SJCRH30 (cell line): ENCODE measurements around the gene CHST12. TPM values are rescaled to one million over a fixed set of nuclear protein-coding genes. Genes with fewer than 3 reads are reported as not detected.

Source experiments
- DNase-seq, 2 experiments: peaks; one replicate each; pipeline ENCODE4 v3.0.0-alpha.2; 2015 to 2020
- H3K27ac ChIP-seq: fragments of 250-450 bp; sonication (Bioruptor Pico); 2 replicates; pipeline ENCODE4 v1.5.1; 2020; ENCODE audit warnings: mild to moderate bottlenecking, moderate library complexity
- H3K27me3 ChIP-seq: fragments of 250-450 bp; sonication (Bioruptor Pico); 2 replicates; pipeline ENCODE4 v1.5.1; 2020; ENCODE audit warnings: mild to moderate bottlenecking, moderate library complexity
- H3K36me3 ChIP-seq: fragments of 250-450 bp; sonication (Bioruptor Pico); 2 replicates; pipeline ENCODE4 v1.5.1; 2020; ENCODE audit warnings: mild to moderate bottlenecking, moderate library complexity
- H3K4me1 ChIP-seq: fragments of 250-450 bp; sonication (Bioruptor Pico); 2 replicates; pipeline ENCODE4 v1.5.1; 2020; ENCODE audit warnings: mild to moderate bottlenecking, moderate library complexity
- H3K4me3 ChIP-seq: fragments of 250-450 bp; sonication (Bioruptor Pico); 2 replicates; pipeline ENCODE4 v1.5.1; 2020; ENCODE audit warnings: mild to moderate bottlenecking, moderate library complexity
- H3K9me3 ChIP-seq: fragments of 250-450 bp; sonication (Bioruptor Pico); replicated peaks from 2 replicates; pipeline ENCODE4 v1.5.1; 2020; ENCODE audit warnings: mild to moderate bottlenecking, moderate library complexity
- total RNA-seq: library from RNA; depleted of rRNA; stranded (reverse); fragments of >200 nt; shearing (Covaris generic); gene quantifications from 2 replicates; pipeline ENCODE4 v1.2.3, GENCODE V29; 2014

CHST12 gene
- total RNA-seq, 1 experiment from 2014 or later, result 7.8 TPM

DNA sequence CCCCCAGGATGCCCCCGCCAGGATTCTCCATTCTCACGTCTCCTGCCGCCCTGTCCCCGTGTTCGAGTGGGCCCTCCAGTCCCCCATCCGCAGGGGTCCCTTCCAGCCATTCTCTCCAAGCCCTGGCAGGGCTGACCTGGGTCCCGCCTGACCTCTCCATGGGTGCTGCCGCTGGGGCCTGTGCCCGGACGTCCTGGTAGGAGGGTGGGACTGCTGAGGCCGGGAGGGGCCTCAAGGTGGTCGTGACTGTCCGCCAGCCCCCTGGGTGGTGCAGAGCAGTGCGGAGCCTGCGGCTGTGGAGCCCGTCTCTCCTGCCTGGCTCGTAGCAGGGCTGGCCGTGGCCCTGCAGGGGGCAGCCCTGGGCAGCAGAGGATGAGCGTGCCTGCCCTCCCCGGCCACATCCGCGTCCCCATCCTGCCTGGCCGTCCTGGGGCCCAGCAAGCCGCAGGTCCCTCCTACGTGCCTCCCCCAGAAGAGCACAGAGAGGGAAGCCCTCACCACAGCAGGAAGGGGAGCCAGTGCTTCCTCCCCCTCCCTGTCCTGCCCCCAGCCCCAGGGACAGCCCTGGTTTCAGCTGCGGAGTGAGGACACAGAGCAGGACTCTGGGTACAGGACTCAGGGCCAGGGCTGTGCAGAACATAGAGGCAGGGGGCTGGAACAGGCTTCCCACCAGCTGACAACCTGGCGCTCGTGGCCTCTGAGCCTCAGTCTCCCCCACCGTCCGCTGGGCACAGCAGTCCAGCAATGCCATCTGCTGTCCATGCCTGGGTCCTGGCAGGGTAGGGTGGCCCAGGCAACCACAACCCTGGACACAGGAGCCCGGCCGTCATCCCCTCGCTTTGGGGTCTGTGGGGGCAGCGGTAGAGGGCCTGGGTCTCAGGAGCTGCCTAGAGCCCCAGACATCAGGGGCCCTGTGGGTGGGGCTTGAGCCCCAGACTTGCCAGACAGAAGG lies 74.3 kb downstream of the CHST12 start:
- Histone ChIP-seq H3K4me1 (peaks cover 20% of the 10 kb centered on the region), H3K4me3 (no peak overlapping the region), H3K9me3 (peaks cover 3% of the 10 kb centered on the region; the same call in 1 of the 2 replicates), H3K27ac (no peak overlapping the region), H3K27me3 (peaks cover 13% of the 10 kb centered on the region), H3K36me3 (no peaks in the 10 kb centered on the region)
- peak; percentile 82 to 89 for DNase-seq

DNA sequence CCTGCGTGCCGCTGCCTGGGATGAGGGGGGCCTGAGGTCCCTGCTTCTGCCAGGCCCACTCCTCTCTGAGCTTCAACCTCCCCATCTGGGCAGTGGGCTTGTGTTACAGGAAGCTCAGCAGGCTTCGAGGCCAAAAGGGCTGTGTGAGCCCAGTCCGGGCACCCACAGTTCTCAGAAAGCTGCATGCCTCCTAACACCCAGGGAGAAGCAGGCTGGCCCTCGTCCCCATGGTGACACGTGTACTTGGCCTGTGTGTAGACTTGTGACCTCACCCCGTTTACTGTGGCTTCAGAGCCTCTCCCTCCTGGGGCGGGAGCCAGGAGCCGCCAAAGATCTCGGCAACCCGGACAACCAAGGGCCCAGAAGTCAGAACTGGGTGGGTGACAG lies 75.0 kb downstream of the CHST12 start:
- Histone ChIP-seq H3K27me3 (peaks cover 13% of the 10 kb centered on the region), H3K9me3 (peaks cover 7% of the 10 kb centered on the region; the same call in 1 of the 2 replicates), H3K4me3 (no peak overlapping the region), H3K27ac (no peak overlapping the region), H3K4me1 (peaks cover 20% of the 10 kb centered on the region), H3K36me3 (no peaks in the 10 kb centered on the region)
- DNase-seq, result peak; percentile 53 to 57

- Histone ChIP-seq H3K27me3 (peaks cover 13% of the 10 kb centered on the region), H3K36me3 (no peaks in the 10 kb centered on the region), H3K4me1 (peaks cover 20% of the 10 kb centered on the region), H3K27ac (no peak overlapping the region), H3K9me3 (peaks cover 7% of the 10 kb centered on the region; the same call in 1 of the 2 replicates), H3K4me3 (no peak overlapping the region)
- no peak for DNase-seq
Measured at GRCh38 chr7:2478800-2479199, 75.4 kb downstream of the CHST12 start.

DNA sequence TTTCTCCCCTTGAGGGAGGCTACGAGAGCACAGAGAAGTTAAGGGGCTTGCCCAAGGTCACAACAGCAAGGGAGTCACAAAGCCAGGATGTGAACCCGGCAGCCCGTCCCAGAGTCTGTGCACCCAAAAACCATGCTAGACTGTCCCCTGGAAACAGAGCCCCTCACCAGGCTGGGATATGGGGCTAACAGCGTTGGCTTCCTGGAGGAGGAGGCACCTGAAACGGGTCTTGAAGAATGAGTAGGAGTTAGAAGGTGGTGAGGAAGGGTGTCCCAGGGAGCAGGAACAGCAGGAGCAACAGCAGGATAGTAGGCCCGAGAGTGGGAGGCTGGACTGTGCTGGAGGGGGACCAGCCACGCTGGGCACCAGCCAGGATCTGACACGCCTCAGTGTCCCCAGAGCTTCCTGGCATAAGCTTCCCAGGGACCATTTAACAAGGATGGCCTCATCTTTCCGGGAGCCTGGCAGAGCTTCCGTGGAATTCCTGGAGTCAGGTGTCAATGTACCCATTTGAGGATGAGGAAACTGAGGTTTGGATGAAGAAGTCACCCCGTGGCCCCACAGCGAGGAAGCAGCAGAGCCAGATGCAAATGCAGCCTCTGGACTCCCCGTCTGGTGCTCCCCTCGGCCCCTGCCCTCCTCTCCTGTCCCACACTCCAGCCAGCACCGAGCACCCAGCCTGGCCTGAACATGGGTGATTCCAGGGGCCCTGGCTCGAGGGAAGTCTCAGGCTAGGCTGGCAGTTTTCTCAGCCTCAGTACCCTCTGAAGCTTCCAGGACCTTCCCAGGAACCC lies 76.1 kb downstream of the CHST12 start:
- Histone ChIP-seq H3K27ac (no peak overlapping the region), H3K4me3 (no peak overlapping the region), H3K4me1 (peaks cover 20% of the 10 kb centered on the region), H3K9me3 (peaks cover 7% of the 10 kb centered on the region; the same call in 1 of the 2 replicates), H3K36me3 (no peaks in the 10 kb centered on the region), H3K27me3 (peaks cover 13% of the 10 kb centered on the region)
- no peak for DNase-seq

DNA sequence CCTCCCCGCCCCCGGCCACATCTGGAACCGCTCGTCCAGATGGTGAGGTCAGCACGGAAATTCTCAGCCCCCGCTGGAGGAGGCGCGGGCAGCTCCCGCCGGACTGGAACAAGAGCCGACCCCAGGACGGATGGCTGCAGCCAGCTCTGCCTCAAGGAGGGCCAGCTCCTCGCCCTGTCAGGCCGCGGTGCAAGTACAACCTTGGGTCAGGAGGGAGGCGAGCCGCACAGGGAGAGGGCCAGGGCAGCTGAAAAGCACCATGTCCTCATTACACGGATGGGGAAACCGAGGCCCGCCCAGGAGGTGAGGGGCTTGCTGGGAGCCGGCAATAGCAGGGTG lies 76.6 kb downstream of the CHST12 start:
- Histone ChIP-seq H3K4me1 (peaks cover 20% of the 10 kb centered on the region), H3K36me3 (no peaks in the 10 kb centered on the region)
- DNase-seq, result no peak

DNA sequence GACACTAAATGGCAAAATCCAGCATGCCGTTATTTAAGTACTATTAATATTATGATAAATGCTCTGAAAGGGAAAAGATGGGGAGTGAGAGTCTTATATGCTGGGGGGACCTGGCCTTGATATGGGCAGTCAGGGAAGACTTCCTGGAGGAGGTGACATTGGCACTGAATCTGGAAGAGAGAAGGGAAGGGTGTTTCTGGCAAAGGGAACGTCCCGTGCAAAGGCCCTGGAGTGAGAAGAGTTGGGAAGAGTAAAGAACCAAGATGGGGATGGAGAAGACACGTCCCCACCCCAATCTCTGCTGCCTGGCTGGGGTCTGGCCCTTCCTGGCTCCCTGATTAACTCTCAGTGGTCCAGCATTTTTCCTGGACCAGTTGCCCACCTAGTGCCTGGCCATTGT lies 77.8 kb downstream of the CHST12 start:
- H3K36me3 ChIP-seq, result no peaks in the 10 kb centered on the region
- DNase-seq, result no peak
- H3K9me3 ChIP-seq, result peaks cover 7% of the 10 kb centered on the region; the same call in 1 of the 2 replicates
- H3K4me3 ChIP-seq, result no peak overlapping the region
- peaks cover 20% of the 10 kb centered on the region for H3K4me1 ChIP-seq
- no peak overlapping the region for H3K27ac ChIP-seq
- H3K27me3 ChIP-seq, result peaks cover 13% of the 10 kb centered on the region

More for the DNA sequence above, 76.6 kb downstream of the CHST12 start:
- peaks cover 7% of the 10 kb centered on the region; the same call in 1 of the 2 replicates for H3K9me3 ChIP-seq
- no peak overlapping the region for H3K4me3 ChIP-seq
- no peak overlapping the region for H3K27ac ChIP-seq
- H3K27me3 ChIP-seq, result peaks cover 13% of the 10 kb centered on the region

DNA sequence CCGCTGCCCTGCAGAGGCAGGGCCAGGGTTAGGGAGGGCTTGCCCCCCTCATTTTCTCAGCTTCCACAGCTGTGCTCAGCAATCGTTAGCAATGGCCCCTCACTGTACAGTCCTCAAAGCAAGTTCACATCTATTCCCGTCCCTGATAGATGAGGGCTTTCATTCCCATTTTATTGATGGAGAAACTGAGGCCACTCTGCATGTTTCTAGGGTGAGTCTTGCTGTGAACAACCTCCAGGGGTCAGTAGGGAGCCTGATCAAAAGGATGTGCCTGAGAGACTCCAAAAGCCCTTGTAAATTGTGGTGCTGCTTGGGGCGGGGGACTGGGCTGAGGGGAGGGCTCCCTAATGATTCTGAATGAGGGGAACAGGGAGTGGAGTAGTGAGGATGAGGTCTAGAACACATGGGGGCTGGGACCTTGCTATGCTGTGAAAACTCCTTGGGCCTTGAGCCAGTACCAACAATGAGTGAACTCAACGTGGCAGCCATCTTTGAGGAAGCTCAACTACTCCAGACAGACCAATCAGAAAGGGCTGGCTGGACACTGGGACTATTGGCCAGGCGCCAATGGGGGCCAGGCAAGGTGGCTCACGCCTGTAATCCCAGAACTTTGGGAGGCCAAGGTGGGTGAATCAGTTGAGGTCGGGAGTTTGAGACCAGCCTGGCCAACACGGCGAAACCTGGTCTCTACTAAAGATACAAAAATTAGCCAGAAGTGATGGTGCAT lies 79.5 kb downstream of the CHST12 start:
- H3K27me3 ChIP-seq, result peaks cover 13% of the 10 kb centered on the region
- no peaks in the 10 kb centered on the region for H3K36me3 ChIP-seq
- no peak overlapping the region for H3K27ac ChIP-seq
- H3K4me3 ChIP-seq, result no peak overlapping the region
- DNase-seq, result peak in 1 of 2 experiments; percentile 45
- H3K4me1 ChIP-seq, result peaks cover 24% of the 10 kb centered on the region
- peaks cover 7% of the 10 kb centered on the region; the same call in 1 of the 2 replicates for H3K9me3 ChIP-seq

DNA sequence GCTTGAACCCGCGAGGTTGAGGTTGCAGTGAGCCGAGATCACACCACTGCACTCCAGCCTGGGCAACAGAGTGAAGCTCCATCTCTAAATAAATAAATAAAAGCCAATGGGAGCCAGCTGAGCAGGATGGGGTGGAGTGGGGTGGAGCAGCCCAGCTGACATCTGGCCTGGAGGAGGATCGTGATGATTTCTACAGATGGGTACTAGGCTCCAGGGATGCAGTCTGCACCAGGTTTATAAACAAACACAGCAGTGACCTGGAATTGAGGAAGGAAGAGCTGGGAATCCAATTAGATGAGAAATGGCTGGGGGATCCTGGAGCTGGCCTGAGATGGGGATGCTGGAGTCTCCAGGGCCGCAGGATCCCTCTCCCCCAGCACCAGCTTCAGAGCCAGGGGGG lies 80.1 kb downstream of the CHST12 start:
- peak; percentile 46 to 68 for DNase-seq
- H3K4me3 ChIP-seq, result no peak overlapping the region
- no peak overlapping the region for H3K27ac ChIP-seq
- H3K9me3 ChIP-seq, result peaks cover 7% of the 10 kb centered on the region; the same call in 1 of the 2 replicates
- H3K4me1 ChIP-seq, result peaks cover 24% of the 10 kb centered on the region
- peaks cover 13% of the 10 kb centered on the region for H3K27me3 ChIP-seq
- no peaks in the 10 kb centered on the region for H3K36me3 ChIP-seq

DNA sequence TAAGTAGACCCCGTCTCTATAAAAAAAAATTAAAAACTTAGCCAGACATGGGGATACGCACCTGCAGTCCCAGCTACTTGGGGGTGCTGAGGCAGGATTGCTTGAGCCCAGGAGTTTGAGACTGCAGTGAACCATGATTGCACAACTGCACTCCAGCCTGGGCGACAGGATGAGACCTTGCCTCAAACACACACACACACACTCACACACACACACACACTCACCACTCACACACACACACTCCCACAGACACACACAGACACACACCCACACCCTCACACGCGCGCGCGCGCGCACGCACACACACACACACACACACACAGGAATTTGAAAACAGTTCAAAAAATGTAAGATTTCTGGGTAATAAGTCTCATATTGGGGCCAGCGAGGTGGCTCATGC lies 81.5 kb downstream of the CHST12 start:
- no peaks in the 10 kb centered on the region for H3K36me3 ChIP-seq
- DNase-seq, result no peak
- H3K27me3 ChIP-seq, result peaks cover 4% of the 10 kb centered on the region; the same call in 1 of the 2 replicates
- H3K27ac ChIP-seq, result no peak overlapping the region
- H3K9me3 ChIP-seq, result peaks cover 7% of the 10 kb centered on the region; the same call in 1 of the 2 replicates
- H3K4me1 ChIP-seq, result peaks cover 22% of the 10 kb centered on the region
- no peak overlapping the region for H3K4me3 ChIP-seq

DNA sequence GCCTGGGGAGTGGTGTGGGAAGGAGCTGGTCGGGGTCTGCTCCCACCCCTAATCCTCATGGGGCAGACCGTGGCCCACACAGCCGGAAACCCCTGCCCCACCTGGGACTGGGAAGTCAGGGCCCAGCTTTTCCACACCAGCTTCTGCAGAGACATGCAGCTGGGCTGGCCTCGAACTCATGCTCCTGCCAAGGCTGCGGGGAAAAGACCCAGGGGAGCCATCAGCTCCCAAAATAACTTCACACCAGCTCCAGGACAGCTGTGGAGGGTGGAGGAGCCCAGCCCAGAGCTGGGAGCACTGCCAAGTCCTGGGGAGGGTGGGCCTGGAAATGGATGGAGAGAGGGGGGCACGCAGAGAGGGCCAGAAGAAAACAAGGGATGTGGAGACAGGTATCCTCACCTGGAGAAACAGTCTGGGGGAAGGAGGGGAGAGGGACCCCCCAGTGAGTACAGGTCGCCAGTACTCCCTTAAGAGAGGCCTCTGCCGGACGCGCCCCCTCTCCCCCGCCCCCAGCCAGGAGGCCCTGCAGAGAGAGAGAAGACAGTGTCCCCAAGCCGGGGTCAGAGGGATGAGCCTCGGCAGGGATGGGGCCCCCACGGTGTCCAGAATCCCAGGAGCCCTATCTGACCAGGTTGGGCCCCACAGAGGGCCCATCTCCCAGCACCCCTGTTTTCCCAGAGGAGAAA lies 84.3 kb downstream of the CHST12 start:
- Histone ChIP-seq H3K9me3 (peaks cover 4% of the 10 kb centered on the region; the same call in 1 of the 2 replicates), H3K27me3 (no peaks in the 10 kb centered on the region), H3K4me1 (peaks cover 21% of the 10 kb centered on the region), H3K36me3 (no peaks in the 10 kb centered on the region), H3K27ac (no peak overlapping the region), H3K4me3 (no peak overlapping the region)
- peak; percentile 77 to 82 for DNase-seq

- H3K9me3 ChIP-seq, result no peaks in the 10 kb centered on the region
- H3K27me3 ChIP-seq, result no peaks in the 10 kb centered on the region
- H3K36me3 ChIP-seq, result no peaks in the 10 kb centered on the region
- no peak overlapping the region for H3K27ac ChIP-seq
- DNase-seq, result no peak
- H3K4me3 ChIP-seq, result no peak overlapping the region
- peaks cover 24% of the 10 kb centered on the region for H3K4me1 ChIP-seq
Measured at GRCh38 chr7:2488272-2488645, 84.8 kb downstream of the CHST12 start.

GRCh38 chr7:2488681-2489080 lies 85.3 kb downstream of the CHST12 start:
- Histone ChIP-seq H3K27ac (no peak overlapping the region), H3K36me3 (no peaks in the 10 kb centered on the region), H3K27me3 (no peaks in the 10 kb centered on the region), H3K4me1 (peaks cover 28% of the 10 kb centered on the region), H3K4me3 (no peak overlapping the region), H3K9me3 (no peaks in the 10 kb centered on the region)
- DNase-seq, result no peak

DNA sequence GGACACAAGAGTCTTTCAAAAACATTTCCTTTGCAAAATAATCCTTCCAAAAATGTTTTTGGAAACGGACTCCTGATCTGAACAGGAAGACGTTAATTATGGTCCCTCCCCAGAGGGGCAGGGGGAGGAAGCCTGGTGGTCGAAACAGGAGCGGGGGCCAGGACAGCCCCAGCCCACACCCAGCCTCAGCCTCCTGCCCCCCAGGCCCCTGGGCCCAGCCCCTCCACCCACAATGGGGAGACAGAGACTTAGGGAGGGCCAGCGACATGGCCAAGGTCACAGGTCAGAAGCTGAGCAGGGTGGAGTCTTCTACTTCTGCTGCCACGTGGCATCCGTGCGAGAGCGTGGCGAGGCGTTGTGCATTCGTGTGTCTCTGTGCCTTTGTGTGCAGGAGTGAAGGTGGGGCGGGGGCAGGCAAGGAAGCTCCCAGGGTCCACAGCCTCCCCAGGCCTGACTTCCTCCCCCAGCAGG lies 86.8 kb downstream of the CHST12 start:
- H3K4me1 ChIP-seq, result peaks cover 43% of the 10 kb centered on the region
- H3K4me3 ChIP-seq, result no peak overlapping the region
- no peaks in the 10 kb centered on the region for H3K27me3 ChIP-seq
- DNase-seq, result no peak
- no peaks in the 10 kb centered on the region for H3K36me3 ChIP-seq
- H3K9me3 ChIP-seq, result no peaks in the 10 kb centered on the region
- no peak overlapping the region for H3K27ac ChIP-seq

DNA sequence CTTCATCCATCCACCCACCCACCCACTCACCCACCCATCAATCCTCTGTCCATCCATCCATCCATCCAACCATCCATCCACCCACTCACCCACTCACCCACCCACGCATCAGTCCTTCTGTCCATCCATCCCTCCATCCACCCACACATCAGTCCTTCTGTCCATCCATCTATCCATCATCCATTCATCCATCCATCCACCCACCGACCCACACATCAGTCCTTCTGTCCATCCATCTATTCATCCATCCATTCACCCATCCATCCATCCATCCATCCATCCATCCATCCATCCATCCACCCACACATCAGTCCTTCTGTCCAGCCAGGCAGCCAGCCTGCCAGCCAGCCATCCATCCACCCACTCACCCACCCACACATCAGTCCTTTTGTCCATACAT lies 88.6 kb downstream of the CHST12 start:
- no peak for DNase-seq
- Histone ChIP-seq H3K4me3 (no peak overlapping the region), H3K27ac (no peak overlapping the region), H3K4me1 (peaks cover 59% of the 10 kb centered on the region), H3K36me3 (no peaks in the 10 kb centered on the region), H3K9me3 (no peaks in the 10 kb centered on the region), H3K27me3 (no peaks in the 10 kb centered on the region)
